Nephron (organoid): ENCODE results near the gene TACC2.

Source experiments
- H3K27ac Mint-ChIP-seq, 3 experiments: 2 replicates each; pipeline ENCODE4 v1.8.0; 2020; ENCODE audit warnings: mixed read lengths in 3 of 3, mild to moderate bottlenecking in 2 of 3, moderate library complexity in 1 of 3
- H3K27me3 Mint-ChIP-seq: 2 replicates; pipeline ENCODE4 v1.8.0; 2021; ENCODE audit warnings: low read depth, mild to moderate bottlenecking, moderate library complexity, mixed read lengths
- H3K36me3 Mint-ChIP-seq: 2 replicates; pipeline ENCODE4 v1.8.0; 2020; ENCODE audit warnings: low read depth, mixed read lengths
- H3K4me1 Mint-ChIP-seq: 2 replicates; pipeline ENCODE4 v1.8.0; 2020; ENCODE audit warnings: mixed read lengths
- H3K4me3 Mint-ChIP-seq, 3 experiments: 2 replicates each; pipeline ENCODE4 v1.8.0; 2020; ENCODE audit warnings: mild to moderate bottlenecking in 3 of 3, mixed read lengths in 3 of 3, moderate library complexity in 2 of 3
- H3K9me3 Mint-ChIP-seq: 2 replicates; pipeline ENCODE4 v1.8.0; 2020; ENCODE audit warnings: mixed read lengths
- TF ChIP-seq, protein P1 (sequence below), 3 experiments: fragments of 200-600 bp; sonication (generic); IDR thresholded peaks; one replicate each; pipeline ENCODE4 v1.5.0; 2021; ENCODE audit warnings: antibody characterized with exemption in 3 of 3; ENCODE audit not compliant: unreplicated experiment in 3 of 3

TACC2 gene

DNA sequence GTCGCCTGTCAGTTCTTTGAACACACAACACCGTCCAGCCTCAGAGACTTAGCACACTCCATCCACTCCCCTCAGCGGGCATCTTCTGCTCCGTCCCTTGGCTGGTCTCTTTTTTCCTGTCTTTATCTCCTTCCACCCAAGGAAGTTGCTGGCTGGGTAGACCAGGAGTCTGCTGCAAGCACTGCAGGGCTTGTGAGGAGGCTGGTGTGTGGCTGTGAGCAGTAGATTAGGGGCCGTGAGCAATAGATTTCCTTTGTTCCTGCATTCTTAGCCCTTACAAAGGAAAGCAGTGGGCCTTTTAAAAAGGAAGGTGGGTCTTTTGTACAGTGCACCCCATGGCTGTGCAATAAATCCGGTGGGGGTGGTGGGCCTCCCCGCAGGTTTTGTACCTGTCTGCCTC, 181.8 kb downstream of the TACC2 start:
- Mint-ChIP-seq H3K27ac (peak overlapping the region; percentile 86 to 97 (median 96)), H3K4me1 (peaks cover 64% of the 10 kb centered on the region), H3K9me3 (no peaks in the 10 kb centered on the region)

GRCh38 chr10:122171302-122172075, 182.5 kb downstream of the TACC2 start:
- TF ChIP-seq, protein P1, sequence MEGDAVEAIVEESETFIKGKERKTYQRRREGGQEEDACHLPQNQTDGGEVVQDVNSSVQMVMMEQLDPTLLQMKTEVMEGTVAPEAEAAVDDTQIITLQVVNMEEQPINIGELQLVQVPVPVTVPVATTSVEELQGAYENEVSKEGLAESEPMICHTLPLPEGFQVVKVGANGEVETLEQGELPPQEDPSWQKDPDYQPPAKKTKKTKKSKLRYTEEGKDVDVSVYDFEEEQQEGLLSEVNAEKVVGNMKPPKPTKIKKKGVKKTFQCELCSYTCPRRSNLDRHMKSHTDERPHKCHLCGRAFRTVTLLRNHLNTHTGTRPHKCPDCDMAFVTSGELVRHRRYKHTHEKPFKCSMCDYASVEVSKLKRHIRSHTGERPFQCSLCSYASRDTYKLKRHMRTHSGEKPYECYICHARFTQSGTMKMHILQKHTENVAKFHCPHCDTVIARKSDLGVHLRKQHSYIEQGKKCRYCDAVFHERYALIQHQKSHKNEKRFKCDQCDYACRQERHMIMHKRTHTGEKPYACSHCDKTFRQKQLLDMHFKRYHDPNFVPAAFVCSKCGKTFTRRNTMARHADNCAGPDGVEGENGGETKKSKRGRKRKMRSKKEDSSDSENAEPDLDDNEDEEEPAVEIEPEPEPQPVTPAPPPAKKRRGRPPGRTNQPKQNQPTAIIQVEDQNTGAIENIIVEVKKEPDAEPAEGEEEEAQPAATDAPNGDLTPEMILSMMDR (IDR thresholded peaks at IDR 0.05; ENCODE audit: unreplicated experiment in 3 of 3) = no peak
- peak overlapping the region in 1 of 3 experiments; percentile 23 for H3K4me3 Mint-ChIP-seq

More for the DNA sequence above, 181.8 kb downstream of the TACC2 start:
- Mint-ChIP-seq H3K36me3 (no peaks in the 10 kb centered on the region), H3K27me3 (peaks cover 3% of the 10 kb centered on the region), H3K4me3 (no peak overlapping the region)
- TF ChIP-seq, protein P1 (IDR thresholded peaks at IDR 0.05; ENCODE audit: unreplicated experiment in 3 of 3) = no peak

DNA sequence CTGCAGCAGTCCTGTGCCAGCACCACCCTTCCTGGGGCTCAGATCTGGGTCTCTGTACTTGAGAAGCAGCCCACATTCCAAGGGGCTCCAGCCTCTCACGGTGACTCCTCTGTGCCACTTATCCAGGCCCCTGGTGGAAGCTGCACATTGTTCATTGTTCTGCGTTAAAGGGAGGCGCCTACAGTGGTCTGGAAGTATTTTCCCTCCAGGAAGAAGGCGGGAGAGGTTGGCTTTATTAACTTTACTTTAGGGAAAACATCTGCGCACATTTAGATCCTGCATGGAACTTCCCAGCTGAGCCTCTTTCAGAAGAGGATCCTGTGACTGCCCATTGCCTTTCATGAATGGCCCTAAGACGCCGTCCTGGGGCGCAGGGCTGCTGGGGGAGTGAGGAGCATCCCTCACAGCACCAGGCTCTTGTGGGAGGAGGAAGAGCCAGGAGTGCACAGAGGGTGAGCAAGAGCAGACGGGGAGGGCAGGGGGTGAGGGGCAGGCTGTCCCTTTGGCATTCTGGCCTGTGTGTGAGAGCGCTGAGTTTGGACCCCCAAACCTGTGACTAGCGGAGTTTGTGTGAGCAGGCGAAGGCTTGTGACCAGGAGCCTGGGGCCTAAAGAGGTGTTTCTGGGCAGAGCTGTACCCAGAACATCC, 183.5 kb downstream of the TACC2 start:
- peak overlapping the region in 2 of 3 experiments; percentile 29 to 36 for H3K4me3 Mint-ChIP-seq
- TF ChIP-seq, protein P1 (IDR thresholded peaks at IDR 0.05; ENCODE audit: unreplicated experiment in 3 of 3) = no peak
- H3K36me3 Mint-ChIP-seq = no peaks in the 10 kb centered on the region
- H3K27me3 Mint-ChIP-seq = no peaks in the 10 kb centered on the region
- H3K9me3 Mint-ChIP-seq = no peaks in the 10 kb centered on the region
- H3K4me1 Mint-ChIP-seq = peaks cover 62% of the 10 kb centered on the region
- peak overlapping the region; percentile 86 to 97 (median 96) for H3K27ac Mint-ChIP-seq

More at GRCh38 chr10:122171302-122172075, 182.5 kb downstream of the TACC2 start:
- no peaks in the 10 kb centered on the region for H3K27me3 Mint-ChIP-seq
- H3K27ac Mint-ChIP-seq = peak overlapping the region; percentile 86 to 97 (median 96)
- peaks cover 61% of the 10 kb centered on the region for H3K4me1 Mint-ChIP-seq
- H3K9me3 Mint-ChIP-seq = no peaks in the 10 kb centered on the region
- no peaks in the 10 kb centered on the region for H3K36me3 Mint-ChIP-seq

- no peaks in the 10 kb centered on the region for H3K36me3 Mint-ChIP-seq
- H3K4me3 Mint-ChIP-seq = no peak overlapping the region
Measured at GRCh38 chr10:122173337-122173736, 184.4 kb downstream of the TACC2 start.

DNA sequence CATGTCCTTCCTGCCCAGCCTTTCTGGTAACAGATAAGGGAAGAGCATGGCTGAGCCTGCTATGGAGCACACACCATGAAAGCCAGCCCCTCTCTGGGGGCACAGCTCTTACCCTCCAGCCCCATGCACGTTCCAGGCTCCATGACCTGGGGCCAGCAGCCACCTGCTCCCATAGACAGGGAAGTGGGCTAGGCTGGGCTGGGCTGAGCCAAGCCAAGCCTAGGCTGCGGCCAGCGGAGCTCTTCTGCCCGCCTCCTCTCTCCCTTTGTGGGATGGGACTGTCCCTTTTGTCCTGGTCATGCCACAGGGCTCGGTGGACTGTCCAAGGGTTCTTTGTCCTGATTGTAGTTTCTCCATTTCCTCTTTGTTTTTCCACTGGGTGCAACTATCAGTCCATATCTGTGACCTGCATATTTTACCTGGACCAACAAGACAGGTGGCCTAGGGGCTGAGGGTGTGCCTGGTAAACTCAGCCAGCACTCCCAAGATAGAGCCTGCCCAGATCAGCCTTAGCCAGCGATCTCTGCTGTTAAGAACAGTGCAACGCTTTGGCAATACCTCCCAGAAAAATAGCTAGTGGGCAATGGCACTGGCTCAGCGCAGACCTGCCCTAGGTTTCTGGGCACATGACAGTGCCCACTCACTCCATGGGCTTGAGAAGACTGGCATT, 184.9 kb downstream of the TACC2 start:
- no peak overlapping the region for H3K4me3 Mint-ChIP-seq
- TF ChIP-seq, protein P1 (IDR thresholded peaks at IDR 0.05; ENCODE audit: unreplicated experiment in 3 of 3) = no peak
- peaks cover 54% of the 10 kb centered on the region for H3K4me1 Mint-ChIP-seq
- H3K36me3 Mint-ChIP-seq = no peaks in the 10 kb centered on the region
- H3K27ac Mint-ChIP-seq = peak overlapping the region; percentile 12 to 84 (median 41)
- no peaks in the 10 kb centered on the region for H3K27me3 Mint-ChIP-seq
- H3K9me3 Mint-ChIP-seq = no peaks in the 10 kb centered on the region

More at GRCh38 chr10:122173337-122173736, 184.4 kb downstream of the TACC2 start:
- H3K27ac Mint-ChIP-seq = peak overlapping the region in 2 of 3 experiments; percentile 38 to 41
- TF ChIP-seq, protein P1 (IDR thresholded peaks at IDR 0.05; ENCODE audit: unreplicated experiment in 3 of 3) = no peak
- H3K27me3 Mint-ChIP-seq = no peaks in the 10 kb centered on the region
- H3K4me1 Mint-ChIP-seq = peaks cover 58% of the 10 kb centered on the region
- no peaks in the 10 kb centered on the region for H3K9me3 Mint-ChIP-seq
